NOMO-1 (cell line): ENCODE results near the gene LMNA.
"Not testable (repeated sequence)": the region's sequence is repeated elsewhere in the genome, so short reads cannot be mapped to it uniquely, and the experiment has no call there.

Experiments
- DNase-seq, 2 experiments: peaks; one replicate each; lab custom pipeline; 2025; ENCODE audit not compliant: unreplicated experiment in 2 of 2; lab: John Stamatoyannopoulos, UW

LMNA gene

GRCh38 chr1:156157506-156157905 is 43.0 kb downstream of the LMNA start:
- DNase-seq = no peak

DNA sequence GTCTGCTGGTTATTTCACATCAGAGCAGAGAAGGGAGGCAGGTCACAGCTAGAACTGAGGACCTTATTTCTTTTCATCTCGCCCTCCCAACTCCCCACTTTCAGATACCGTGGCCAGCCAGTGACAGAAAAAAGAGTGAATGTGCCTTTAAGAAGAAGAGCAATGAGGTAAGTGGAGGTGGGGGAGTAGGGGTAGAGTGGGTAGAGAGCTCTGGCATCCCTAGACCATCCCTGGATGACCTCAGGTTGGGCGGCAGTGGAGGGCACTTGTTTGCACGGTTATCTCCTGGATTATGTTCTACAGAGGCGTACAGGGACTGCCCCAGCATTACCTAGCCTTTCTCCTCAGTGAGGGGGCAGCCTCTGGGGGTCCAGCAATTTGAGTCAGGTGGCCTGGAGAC is 43.5 kb downstream of the LMNA start:
- DNase-seq = no peak

- DNase-seq = no peak
Observed at GRCh38 chr1:156160000-156160742, 45.7 kb downstream of the LMNA start.

DNA sequence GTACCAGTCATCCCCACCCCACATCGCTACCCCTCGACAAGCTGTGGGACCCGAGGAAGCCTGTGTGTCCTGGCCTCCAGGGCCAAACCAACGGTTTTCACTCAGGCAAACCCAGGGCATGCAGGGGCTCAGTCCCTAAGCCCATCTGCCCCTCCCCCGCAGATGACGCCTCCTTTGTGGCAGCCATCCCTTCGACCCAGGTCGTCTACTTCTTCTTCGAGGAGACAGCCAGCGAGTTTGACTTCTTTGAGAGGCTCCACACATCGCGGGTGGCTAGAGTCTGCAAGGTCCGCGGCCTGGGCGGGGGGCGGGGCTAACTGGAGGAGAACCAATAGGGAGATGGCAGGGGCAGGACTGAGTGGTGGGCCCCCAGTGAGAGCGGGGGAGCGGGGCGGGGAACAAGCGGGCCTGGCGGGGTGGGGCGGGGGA is 46.2 kb downstream of the LMNA start:
- no peak for DNase-seq

- no peak for DNase-seq
Observed at GRCh38 chr1:156162430-156163037, 48.0 kb downstream of the LMNA start.

- DNase-seq = no peak
Observed at GRCh38 chr1:156163712-156164111, 49.2 kb downstream of the LMNA start.

GRCh38 chr1:156164125-156164831 is 49.8 kb downstream of the LMNA start:
- no peak for DNase-seq

GRCh38 chr1:156165083-156165482 is 50.6 kb downstream of the LMNA start:
- DNase-seq = no peak

DNA sequence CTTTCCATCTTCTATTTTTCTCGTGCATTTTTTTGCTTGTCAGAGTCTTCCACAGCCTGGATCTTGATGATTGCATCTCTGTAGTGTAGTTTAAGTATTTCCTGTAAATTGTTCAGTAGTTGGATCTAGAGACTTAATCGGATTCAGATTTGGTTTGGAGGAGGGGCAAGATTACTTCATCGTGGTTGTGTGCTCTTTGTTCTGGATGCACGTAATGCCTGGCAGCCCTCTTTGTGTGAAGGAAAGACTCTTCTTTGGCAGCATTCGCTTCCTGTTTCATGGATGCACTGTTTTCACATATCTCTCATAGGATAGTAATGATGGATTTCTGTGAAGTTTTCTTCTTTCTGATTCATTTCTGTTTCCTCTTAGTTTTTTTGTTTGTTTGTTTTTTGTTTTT is 53.0 kb downstream of the LMNA start:
- DNase-seq = no peak

GRCh38 chr1:156172696-156173470 is 58.4 kb downstream of the LMNA start:
- no peak for DNase-seq

DNA sequence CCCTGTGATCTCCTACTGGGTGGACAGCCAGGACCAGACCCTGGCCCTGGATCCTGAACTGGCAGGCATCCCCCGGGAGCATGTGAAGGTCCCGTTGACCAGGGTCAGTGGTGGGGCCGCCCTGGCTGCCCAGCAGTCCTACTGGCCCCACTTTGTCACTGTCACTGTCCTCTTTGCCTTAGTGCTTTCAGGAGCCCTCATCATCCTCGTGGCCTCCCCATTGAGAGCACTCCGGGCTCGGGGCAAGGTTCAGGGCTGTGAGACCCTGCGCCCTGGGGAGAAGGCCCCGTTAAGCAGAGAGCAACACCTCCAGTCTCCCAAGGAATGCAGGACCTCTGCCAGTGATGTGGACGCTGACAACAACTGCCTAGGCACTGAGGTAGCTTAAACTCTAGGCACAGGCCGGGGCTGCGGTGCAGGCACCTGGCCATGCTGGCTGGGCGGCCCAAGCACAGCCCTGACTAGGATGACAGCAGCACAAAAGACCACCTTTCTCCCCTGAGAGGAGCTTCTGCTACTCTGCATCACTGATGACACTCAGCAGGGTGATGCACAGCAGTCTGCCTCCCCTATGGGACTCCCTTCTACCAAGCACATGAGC is 62.2 kb downstream of the LMNA start:
- DNase-seq = no peak

- DNase-seq = no peak
Observed at GRCh38 chr1:156177919-156178654, 63.6 kb downstream of the LMNA start.

GRCh38 chr1:156180471-156180870 is 66.0 kb downstream of the LMNA start:
- DNase-seq = no peak

GRCh38 chr1:156181391-156181924 is 66.9 kb downstream of the LMNA start:
- not testable (repeated sequence) for DNase-seq

DNA sequence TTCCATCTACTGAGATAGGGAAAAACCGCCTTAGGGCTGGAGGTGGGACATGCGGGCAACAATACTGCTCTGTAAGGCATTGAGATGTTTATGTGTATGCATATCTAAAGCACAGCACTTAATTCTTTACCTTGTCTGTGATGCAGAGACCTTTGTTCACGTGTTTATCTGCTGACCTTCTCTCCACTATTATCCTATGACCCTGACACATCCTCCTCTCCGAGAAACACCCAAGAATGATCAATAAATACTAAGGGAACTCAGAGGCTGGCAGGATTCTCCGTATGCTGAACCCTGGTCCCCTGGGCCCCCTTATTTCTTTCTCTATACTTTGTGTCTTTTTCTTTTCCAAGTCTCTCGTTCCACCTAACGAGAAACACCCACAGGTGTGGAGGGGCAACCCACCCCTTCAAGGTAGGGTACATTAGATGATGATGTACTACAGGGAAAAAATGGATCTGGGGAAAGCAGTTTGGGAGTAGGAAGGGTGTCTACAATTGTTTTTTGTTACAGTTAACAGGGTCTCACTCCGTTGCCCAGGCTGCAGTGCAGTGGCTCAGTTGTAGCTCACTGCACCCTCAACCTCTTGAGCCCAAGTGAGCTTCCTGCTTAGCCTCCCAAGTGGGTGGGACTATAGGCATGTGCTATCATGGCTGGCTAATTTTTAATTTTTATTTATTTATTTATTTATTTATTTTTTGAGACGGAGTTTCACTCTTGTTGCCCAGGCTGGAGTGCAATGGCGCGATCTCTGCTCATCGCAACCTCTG is 67.7 kb downstream of the LMNA start:
- not testable (repeated sequence) for DNase-seq

DNA sequence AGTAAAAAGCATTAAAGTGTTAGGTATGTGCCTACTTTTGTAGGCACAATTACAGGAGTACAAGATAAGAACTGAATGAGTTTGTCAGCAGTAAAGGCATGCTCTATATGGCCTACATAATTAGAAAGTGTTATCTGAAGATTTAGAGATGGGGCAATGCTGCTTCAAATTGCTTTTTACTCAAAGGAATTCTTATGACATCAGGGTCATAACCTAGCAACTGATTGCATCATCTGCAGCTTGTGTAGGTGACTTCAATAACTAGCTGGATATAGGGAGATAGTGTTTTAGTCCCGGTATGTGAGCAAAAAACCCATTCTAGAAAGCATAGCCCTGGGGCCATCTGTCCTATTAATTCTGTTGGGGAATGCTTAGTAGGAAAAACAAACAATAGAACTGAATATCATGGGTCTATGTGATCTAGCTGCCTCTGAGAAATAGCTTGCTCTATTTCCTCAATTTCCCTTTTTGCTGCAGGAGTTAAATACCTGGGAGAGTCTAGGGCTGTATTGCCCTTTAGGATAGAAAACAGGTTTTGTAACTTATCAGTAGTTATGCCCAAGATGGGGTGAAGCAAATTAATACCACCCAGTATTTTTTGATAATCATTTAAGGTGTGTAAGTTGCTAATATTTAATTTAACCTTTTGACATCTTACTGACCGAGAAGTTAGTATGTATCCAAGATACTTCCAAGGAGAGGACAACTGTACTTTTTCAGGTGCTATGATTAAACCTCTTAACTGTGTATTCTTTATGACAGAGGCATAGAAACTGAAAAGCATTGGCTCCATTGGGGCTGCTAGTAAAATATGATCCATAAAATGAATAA is 72.1 kb downstream of the LMNA start:
- DNase-seq = not testable (repeated sequence)
